H1 (cell line): ENCODE results near the gene HDLBP. TPM values are rescaled to one million over a fixed set of nuclear protein-coding genes. Genes with fewer than 3 reads are reported as not detected.

Experiments used
- CBX5 ChIP-seq: fragments of 300-800, 300-1000 bp; sonication (generic); IDR thresholded peaks from 2 replicates; pipeline ENCODE4 v1.7.1; 2016; ENCODE audit warnings: antibody characterized with exemption, low read length, low read depth
- CBX8 ChIP-seq: fragments of 300-800, 300-1000 bp; sonication (generic); IDR thresholded peaks from 2 replicates; pipeline ENCODE4 v1.7.1; 2016; ENCODE audit warnings: low read depth, low read length, borderline replicate concordance
- CREB1 ChIP-seq: IDR thresholded peaks from 2 replicates; pipeline ENCODE4 v1.6.1; 2012; ENCODE audit warnings: inconsistent platforms
- HDAC2 ChIP-seq, 2 experiments: fragments of 300-600 bp in 1 of 2; sonication (generic) in 1 of 2; IDR thresholded peaks; 2 replicates each; pipeline ENCODE4 v1.6.1; 2011 to 2012; ENCODE audit warnings: low read depth in 2 of 2, low read length in 2 of 2, mild to moderate bottlenecking in 2 of 2, moderate library complexity in 2 of 2, borderline replicate concordance in 1 of 2, inconsistent platforms in 1 of 2
- NRF1 ChIP-seq: IDR thresholded peaks from 2 replicates; pipeline ENCODE4 v1.6.1; 2011; ENCODE audit warnings: mild to moderate bottlenecking, low read depth, low read length, improper control_type of control experiment
- PHF8 ChIP-seq: fragments of 200-600 bp; sonication (generic); conservative IDR thresholded peaks from 2 replicates; pipeline ENCODE4 v1.7.1; 2012; ENCODE audit warnings: low read depth, mild to moderate bottlenecking, inconsistent platforms, low read length, moderate library complexity
- SIN3A ChIP-seq, 2 experiments: IDR thresholded peaks in 1 of 2; conservative IDR thresholded peaks in 1 of 2; 2 replicates each; pipeline ENCODE4 v1.6.1; 2011 to 2012; ENCODE audit warnings: low read length in 2 of 2, improper control_type of control experiment in 1 of 2, low read depth in 1 of 2, mild to moderate bottlenecking in 1 of 2
- SUZ12 ChIP-seq: fragments of 200-600 bp; sonication (generic); IDR thresholded peaks from 2 replicates; pipeline ENCODE4 v1.6.1; 2012; ENCODE audit warnings: mild to moderate bottlenecking, inconsistent platforms, low read length, moderate library complexity, mixed read lengths
- TAF7 ChIP-seq: optimal IDR thresholded peaks from 2 replicates; pipeline ENCODE3; 2011; ENCODE audit warnings: low read depth, mild to moderate bottlenecking, inconsistent platforms, low read length, moderate library complexity, borderline replicate concordance
- polyA plus RNA-seq, 7 experiments: library from polyadenylated mRNA; depleted of rRNA in 3 of 7; stranded (reverse) in 5 of 7; unstranded in 2 of 7; fragments of >200 nt in 5 of 7; fragments of 200-250 nt in 2 of 7; gene quantifications; 1 replicate in 5 of 7; 2 replicates in 1 of 7; 4 replicates in 1 of 7; pipeline versions ENCODE4 v1.2.1 to v1.2.3, GENCODE V29; 2011 to 2013; ENCODE audit warnings: missing spikeins in 2 of 7, mixed read lengths in 2 of 7
- total RNA-seq: library from RNA; stranded (reverse); fragmentation: NEBNext Ultra II Directional; extraction: Animal tissue kit (Norgen Biotek cat#: 25700); gene quantifications from 2 replicates; pipeline ENCODE4 v1.2.1, GENCODE V29; 2021
- TF ChIP-seq, protein P1 (sequence below): fragments of 300-600 bp; sonication (generic); IDR thresholded peaks from 2 replicates; pipeline ENCODE4 v1.7.1; 2012; ENCODE audit warnings: low read length, moderate library complexity, mild to moderate bottlenecking, inconsistent platforms; ENCODE audit not compliant: insufficient replicate concordance

Gene HDLBP
- total and polyA plus RNA-seq, 2 of the 8 experiments (the other 6 are each of a cell fraction or from before 2014, with no cell fraction given), result 185 to 360 TPM

DNA sequence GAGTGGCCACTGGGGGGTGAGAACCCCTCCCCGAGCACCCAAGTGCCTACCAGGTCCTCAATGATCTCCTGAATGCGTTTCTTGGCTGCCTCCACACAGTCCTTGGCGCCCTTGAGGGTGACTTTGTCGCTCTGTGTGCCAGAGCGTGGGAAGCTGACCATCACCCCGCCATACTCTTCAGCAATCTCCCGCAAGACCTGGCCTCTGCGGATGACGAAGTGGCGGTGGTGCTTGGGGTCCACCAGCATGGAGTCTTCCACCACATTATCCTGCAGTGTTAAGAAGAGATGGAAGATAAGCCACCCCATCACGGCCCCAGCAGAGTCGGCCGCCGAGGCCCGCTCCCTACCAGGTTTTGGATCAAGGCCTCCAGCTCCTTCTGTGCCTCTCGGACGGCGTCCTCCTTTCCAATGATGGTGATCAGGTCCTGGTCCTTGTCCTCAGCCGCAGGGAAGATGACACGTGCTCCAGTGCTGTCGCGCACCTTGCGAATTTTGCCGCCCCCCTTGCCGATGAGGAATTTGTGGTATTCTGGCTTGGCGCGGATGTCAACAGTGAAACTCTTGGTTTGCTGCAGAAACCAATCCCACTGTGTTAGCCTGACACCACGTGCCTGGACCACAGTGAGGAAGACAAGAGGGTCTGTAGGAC is 75.8 kb downstream of the HDLBP start (continued):
- TF ChIP-seq, protein P1, sequence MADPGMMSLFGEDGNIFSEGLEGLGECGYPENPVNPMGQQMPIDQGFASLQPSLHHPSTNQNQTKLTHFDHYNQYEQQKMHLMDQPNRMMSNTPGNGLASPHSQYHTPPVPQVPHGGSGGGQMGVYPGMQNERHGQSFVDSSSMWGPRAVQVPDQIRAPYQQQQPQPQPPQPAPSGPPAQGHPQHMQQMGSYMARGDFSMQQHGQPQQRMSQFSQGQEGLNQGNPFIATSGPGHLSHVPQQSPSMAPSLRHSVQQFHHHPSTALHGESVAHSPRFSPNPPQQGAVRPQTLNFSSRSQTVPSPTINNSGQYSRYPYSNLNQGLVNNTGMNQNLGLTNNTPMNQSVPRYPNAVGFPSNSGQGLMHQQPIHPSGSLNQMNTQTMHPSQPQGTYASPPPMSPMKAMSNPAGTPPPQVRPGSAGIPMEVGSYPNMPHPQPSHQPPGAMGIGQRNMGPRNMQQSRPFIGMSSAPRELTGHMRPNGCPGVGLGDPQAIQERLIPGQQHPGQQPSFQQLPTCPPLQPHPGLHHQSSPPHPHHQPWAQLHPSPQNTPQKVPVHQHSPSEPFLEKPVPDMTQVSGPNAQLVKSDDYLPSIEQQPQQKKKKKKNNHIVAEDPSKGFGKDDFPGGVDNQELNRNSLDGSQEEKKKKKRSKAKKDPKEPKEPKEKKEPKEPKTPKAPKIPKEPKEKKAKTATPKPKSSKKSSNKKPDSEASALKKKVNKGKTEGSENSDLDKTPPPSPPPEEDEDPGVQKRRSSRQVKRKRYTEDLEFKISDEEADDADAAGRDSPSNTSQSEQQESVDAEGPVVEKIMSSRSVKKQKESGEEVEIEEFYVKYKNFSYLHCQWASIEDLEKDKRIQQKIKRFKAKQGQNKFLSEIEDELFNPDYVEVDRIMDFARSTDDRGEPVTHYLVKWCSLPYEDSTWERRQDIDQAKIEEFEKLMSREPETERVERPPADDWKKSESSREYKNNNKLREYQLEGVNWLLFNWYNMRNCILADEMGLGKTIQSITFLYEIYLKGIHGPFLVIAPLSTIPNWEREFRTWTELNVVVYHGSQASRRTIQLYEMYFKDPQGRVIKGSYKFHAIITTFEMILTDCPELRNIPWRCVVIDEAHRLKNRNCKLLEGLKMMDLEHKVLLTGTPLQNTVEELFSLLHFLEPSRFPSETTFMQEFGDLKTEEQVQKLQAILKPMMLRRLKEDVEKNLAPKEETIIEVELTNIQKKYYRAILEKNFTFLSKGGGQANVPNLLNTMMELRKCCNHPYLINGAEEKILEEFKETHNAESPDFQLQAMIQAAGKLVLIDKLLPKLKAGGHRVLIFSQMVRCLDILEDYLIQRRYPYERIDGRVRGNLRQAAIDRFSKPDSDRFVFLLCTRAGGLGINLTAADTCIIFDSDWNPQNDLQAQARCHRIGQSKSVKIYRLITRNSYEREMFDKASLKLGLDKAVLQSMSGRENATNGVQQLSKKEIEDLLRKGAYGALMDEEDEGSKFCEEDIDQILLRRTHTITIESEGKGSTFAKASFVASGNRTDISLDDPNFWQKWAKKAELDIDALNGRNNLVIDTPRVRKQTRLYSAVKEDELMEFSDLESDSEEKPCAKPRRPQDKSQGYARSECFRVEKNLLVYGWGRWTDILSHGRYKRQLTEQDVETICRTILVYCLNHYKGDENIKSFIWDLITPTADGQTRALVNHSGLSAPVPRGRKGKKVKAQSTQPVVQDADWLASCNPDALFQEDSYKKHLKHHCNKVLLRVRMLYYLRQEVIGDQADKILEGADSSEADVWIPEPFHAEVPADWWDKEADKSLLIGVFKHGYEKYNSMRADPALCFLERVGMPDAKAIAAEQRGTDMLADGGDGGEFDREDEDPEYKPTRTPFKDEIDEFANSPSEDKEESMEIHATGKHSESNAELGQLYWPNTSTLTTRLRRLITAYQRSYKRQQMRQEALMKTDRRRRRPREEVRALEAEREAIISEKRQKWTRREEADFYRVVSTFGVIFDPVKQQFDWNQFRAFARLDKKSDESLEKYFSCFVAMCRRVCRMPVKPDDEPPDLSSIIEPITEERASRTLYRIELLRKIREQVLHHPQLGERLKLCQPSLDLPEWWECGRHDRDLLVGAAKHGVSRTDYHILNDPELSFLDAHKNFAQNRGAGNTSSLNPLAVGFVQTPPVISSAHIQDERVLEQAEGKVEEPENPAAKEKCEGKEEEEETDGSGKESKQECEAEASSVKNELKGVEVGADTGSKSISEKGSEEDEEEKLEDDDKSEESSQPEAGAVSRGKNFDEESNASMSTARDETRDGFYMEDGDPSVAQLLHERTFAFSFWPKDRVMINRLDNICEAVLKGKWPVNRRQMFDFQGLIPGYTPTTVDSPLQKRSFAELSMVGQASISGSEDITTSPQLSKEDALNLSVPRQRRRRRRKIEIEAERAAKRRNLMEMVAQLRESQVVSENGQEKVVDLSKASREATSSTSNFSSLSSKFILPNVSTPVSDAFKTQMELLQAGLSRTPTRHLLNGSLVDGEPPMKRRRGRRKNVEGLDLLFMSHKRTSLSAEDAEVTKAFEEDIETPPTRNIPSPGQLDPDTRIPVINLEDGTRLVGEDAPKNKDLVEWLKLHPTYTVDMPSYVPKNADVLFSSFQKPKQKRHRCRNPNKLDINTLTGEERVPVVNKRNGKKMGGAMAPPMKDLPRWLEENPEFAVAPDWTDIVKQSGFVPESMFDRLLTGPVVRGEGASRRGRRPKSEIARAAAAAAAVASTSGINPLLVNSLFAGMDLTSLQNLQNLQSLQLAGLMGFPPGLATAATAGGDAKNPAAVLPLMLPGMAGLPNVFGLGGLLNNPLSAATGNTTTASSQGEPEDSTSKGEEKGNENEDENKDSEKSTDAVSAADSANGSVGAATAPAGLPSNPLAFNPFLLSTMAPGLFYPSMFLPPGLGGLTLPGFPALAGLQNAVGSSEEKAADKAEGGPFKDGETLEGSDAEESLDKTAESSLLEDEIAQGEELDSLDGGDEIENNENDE, result no peak
- TF ChIP-seq HDAC2 (IDR thresholded peaks at IDR 0.05; ENCODE audit: borderline replicate concordance in 1 of 2, low read depth in 2 of 2, low read length in 2 of 2) (no peak), CBX8 (no peak), SUZ12 (no peak), CBX5 (no peak), TAF7 (no peak), PHF8 (no peak), NRF1 (no peak), CREB1 (no peak), SIN3A (conservative IDR thresholded peaks at IDR 0.05 in 1 of 2, IDR thresholded peaks at IDR 0.05 in 1 of 2; ENCODE audit: low read depth in 1 of 2, low read length in 2 of 2) (no peak)
